GM18526 (cell line): Measurements from ENCODE around the gene DYNC1LI1.

Experiments
- POLR2A ChIP-seq: IDR thresholded peaks from 3 replicates; pipeline ENCODE4 v1.6.1; 2011; ENCODE audit not compliant: insufficient read length; ENCODE audit errors: extremely low read depth

DYNC1LI1 gene

GRCh38 chr3:32510075-32510724, 60.5 kb downstream of the DYNC1LI1 start:
- TF ChIP-seq POLR2A: no peak

- no peak for TF ChIP-seq POLR2A
Observed at GRCh38 chr3:32508711-32509110, 61.9 kb downstream of the DYNC1LI1 start.

GRCh38 chr3:32506466-32506865, 64.2 kb downstream of the DYNC1LI1 start:
- TF ChIP-seq POLR2A: no peak

GRCh38 chr3:32502946-32503286, 67.7 kb downstream of the DYNC1LI1 start:
- no peak for TF ChIP-seq POLR2A

- TF ChIP-seq POLR2A: peak; percentile 71
Observed at GRCh38 chr3:32502118-32502945, 68.3 kb downstream of the DYNC1LI1 start, which contains the start of gene CMTM6. TSS of gene CMTM6 (minus strand) at chr3:32502852. CDS start at chr3:32502745, 107 bp downstream.

- no peak for TF ChIP-seq POLR2A
Observed at GRCh38 chr3:32501783-32502117, 68.9 kb downstream of the DYNC1LI1 start.

DNA sequence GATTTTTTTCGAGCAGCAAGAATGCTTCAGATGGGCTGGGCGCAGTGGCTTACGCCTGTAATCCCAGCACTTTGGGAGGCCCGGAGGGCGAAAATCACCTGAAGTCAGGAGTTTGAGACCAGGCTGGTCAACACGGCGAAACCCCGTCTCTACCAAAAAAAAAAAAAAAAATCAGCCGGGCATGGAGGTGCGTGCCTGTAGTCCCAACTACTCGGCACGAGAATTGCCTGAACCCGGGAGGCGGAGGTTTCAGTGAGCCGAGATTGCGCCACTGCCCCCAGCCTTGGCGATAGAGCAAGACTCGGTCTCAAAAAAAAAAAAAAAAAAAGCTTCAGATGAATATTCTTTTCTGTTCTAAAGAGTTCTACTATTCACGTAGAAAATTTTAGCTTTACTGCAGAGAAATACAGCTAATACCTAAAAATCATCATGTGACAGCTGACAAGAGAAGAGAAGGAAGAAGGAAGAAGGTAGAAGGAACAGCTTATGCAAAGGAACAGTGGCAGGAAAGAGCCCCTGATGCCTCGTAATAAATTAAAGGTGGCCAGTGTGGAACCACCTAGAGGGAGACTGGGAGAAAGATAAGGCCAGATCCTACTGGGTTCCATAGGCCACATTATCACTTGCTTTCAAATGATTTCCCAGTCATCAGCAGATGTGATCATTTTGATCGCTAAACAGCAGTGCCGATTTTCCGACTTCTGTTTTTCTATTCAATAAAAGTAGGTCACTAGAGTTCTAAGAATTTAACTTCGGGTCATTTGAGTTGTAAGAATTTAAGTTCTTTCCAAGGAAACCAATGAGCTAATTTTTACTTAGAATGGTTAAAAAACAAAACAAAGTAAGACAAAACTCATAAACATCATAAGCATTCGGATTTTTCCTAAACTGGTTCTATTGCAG, 69.5 kb downstream of the DYNC1LI1 start:
- no peak for TF ChIP-seq POLR2A

DNA sequence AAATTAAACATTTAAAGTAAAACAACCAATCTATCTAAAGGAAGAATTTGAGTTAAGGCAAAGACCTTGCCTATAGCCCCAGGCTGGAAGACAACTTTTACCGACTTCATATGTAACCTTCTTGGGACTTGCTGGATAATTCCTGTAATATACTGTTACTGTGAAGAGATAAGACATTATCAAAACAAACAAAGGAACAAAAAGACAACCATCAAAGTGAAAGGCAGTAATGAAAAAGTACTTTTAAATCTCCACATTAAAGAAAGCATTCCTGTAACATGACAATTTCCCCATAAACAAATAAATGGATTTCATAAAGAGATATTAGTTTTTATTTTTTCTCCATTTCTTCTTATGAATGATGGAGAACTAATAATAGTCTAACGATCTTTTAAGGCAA, 70.4 kb downstream of the DYNC1LI1 start:
- TF ChIP-seq POLR2A: no peak

GRCh38 chr3:32499585-32499984, 71.1 kb downstream of the DYNC1LI1 start:
- no peak for TF ChIP-seq POLR2A

DNA sequence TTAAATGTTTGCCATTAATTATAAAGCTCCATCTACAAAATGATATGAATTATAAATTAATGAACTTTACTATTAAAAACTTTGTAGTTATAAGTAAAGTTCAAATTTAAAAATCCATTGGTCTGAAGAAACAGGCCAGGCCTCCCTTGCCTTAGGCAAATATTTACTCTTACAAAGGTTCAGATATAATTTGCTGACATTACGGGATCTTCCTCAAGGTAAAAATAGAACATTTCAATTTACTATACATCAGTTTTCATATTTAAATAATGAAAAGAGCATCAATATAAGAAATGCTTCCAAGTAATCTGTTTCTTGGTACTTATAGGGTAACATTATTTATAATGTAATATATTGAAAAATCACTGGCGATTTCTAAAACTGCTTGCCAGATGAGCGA, 71.7 kb downstream of the DYNC1LI1 start:
- TF ChIP-seq POLR2A: no peak

GRCh38 chr3:32498252-32498651, 72.4 kb downstream of the DYNC1LI1 start:
- TF ChIP-seq POLR2A: no peak

DNA sequence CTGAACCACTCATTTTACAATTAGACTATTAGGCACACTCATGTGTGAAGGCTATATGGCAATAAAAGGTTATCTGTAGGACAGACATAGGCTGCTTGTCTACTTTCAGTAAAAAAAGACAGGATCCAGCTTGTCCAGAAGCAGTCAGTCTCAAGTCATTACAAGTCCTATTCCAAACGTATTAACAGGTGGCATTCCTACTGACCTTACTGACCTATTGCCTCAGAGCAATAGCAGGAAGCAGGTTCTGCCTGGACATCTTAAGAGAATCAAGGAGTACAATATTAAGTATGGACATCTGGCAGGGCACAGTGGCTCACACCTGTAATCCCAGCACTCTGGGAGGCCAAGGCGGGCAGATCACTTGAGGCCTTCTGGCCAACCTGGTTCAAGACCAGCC, 75.0 kb downstream of the DYNC1LI1 start:
- TF ChIP-seq POLR2A: no peak

- no peak for TF ChIP-seq POLR2A
Observed at GRCh38 chr3:32495085-32495484, 75.6 kb downstream of the DYNC1LI1 start.

GRCh38 chr3:32493437-32494414, 76.9 kb downstream of the DYNC1LI1 start:
- no peak for TF ChIP-seq POLR2A

- TF ChIP-seq POLR2A: no peak
Observed at GRCh38 chr3:32492684-32493436, 77.8 kb downstream of the DYNC1LI1 start.
